ENCODE measurements around the gene TMEM60. TPM values are rescaled to one million over a fixed set of nuclear protein-coding genes. Genes with fewer than 3 reads are reported as not detected.

The TMEM60 gene
- total and polyA plus RNA-seq, 2 of the 13 experiments (the other 11 are each of a cell fraction or from before 2014, with no cell fraction given), result 25.6 to 27.7 TPM

GRCh38 chr7:77799078-77799964, 1.1 kb upstream of the TMEM60 start:
- DNase-seq (ENCODE audit: low spot score), result no peak
- H3K4me1 ChIP-seq (ENCODE audit: insufficient read depth, low read length), result peaks cover 37% of the 10 kb centered on the region
- peaks cover 34% of the 10 kb centered on the region for H3K79me2 ChIP-seq (ENCODE audit: insufficient read depth, low read length)
- BruUV-seq (replicated peaks), result no TSS peak
- FAIRE-seq, result no peak
- H2AFZ ChIP-seq (ENCODE audit: low read length), result no peak overlapping the region
- H3K4me3 ChIP-seq (replicated peaks in 1 of 3; ENCODE audit: insufficient read depth in 1 of 3, low read depth in 2 of 3, low read length in 3 of 3), result peak overlapping the region; percentile 79 to 98 (median 87)
- H3K36me3 ChIP-seq (replicated peaks in 1 of 2; ENCODE audit: control insufficient read depth in 1 of 2, insufficient read depth in 2 of 2, low read length in 2 of 2), result no peaks in the 10 kb centered on the region; a peak in 1 of 5 replicates
- in situ Hi-C loops (cut with HindIII; ENCODE audit: extremely low pct_ligation_motif_present, low pct_unique_long_range_greater_than_20kb), result no loop called here
- peak overlapping the region; percentile 79 for H3K9ac ChIP-seq (ENCODE audit: insufficient read depth, low read depth, low read length)
- peak overlapping the region; percentile 68 for H3K4me2 ChIP-seq (ENCODE audit: low read depth, low read length)
- ChIA-PET CTCF (ENCODE audit: low intra/inter-chr PET ratio, low total read pairs) (no interaction called here), POLR2A (interaction anchor here (0.9 to 1.6 kb wide), 2 partner anchors 13 to 103 kb away, joined by 3 to 4 read pairs; partner anchors contain the start of gene RSBN1L)
- peak overlapping the region; percentile 71 for H3K27ac ChIP-seq (ENCODE audit: extremely low read length, insufficient read depth, low read length)
- H3K27me3 ChIP-seq (ENCODE audit: control insufficient read depth in 1 of 2, insufficient read depth in 2 of 2, low read length in 2 of 2), result no peaks in the 10 kb centered on the region; a peak in 1 of 5 replicates
- intact Hi-C loops (cut with micrococcal nuclease; ENCODE audit: unreplicated experiment), result no loop called here
- no peaks in the 10 kb centered on the region; the same call in 1 of the 2 replicates for H4K20me1 ChIP-seq (ENCODE audit: insufficient read depth, low read length)
- peak; percentile 11 for ATAC-seq
- no peaks in the 10 kb centered on the region for H3K9me3 ChIP-seq (ENCODE audit: low read length)
- WGBS (ENCODE audit: low lambda C conversion rate), result 2% methylated on average over 29 of the region's 55 CpGs
- TF ChIP-seq MAFG (CRISPR knock-in tag; IDR thresholded peaks at IDR 0.05) (no peak), HMGXB4 (CRISPR knock-in tag; IDR thresholded peaks at IDR 0.05; ENCODE audit: borderline replicate concordance in 1 of 2, low read depth in 1 of 2) (peak in 1 of 2 experiments; percentile 77; a peak in 2 of 4 replicates), THAP8 (CRISPR knock-in tag; IDR thresholded peaks at IDR 0.05; ENCODE audit: borderline replicate concordance) (0 out of 2 replicates have a peak, but pooled peaks have one; percentile 54), KAT7 (CRISPR knock-in tag; IDR thresholded peaks at IDR 0.05; ENCODE audit: borderline replicate concordance) (peak; percentile 77; the same call in 1 of the 2 replicates), DBP (CRISPR knock-in tag; IDR thresholded peaks at IDR 0.05; ENCODE audit: not compliant biosample characterization) (no peak), HNRNPL (IDR thresholded peaks at IDR 0.05; ENCODE audit: low read depth, low read length) (no peak), TMF1 (CRISPR knock-in tag; IDR thresholded peaks at IDR 0.05; ENCODE audit: low read depth) (no peak), ZNF33A (CRISPR knock-in tag; IDR thresholded peaks at IDR 0.05; ENCODE audit: borderline replicate concordance) (no peak), TFAP4 (IDR thresholded peaks at IDR 0.05; ENCODE audit: borderline replicate concordance, low read depth) (no peak), PTBP1 (IDR thresholded peaks at IDR 0.05; ENCODE audit: low read depth, low read length, poor library complexity, severe bottlenecking) (no peak), NONO (IDR thresholded peaks at IDR 0.05) (no peak), NONO (CRISPR knock-in tag; conservative IDR thresholded peaks at IDR 0.05) (no peak), NFE2L1 (CRISPR knock-in tag; IDR thresholded peaks at IDR 0.05; ENCODE audit: borderline replicate concordance) (no peak), PHF5A (CRISPR knock-in tag; IDR thresholded peaks at IDR 0.05; ENCODE audit: low read depth, unreplicated experiment) (no peak), WIZ (CRISPR knock-in tag; IDR thresholded peaks at IDR 0.05) (no peak), MED8 (CRISPR knock-in tag; IDR thresholded peaks at IDR 0.05; ENCODE audit: insufficient replicate concordance) (no peak), MIXL1 (CRISPR knock-in tag; IDR thresholded peaks at IDR 0.05) (no peak), ZNF557 (CRISPR knock-in tag; IDR thresholded peaks at IDR 0.05) (no peak), RCOR2 (CRISPR knock-in tag; IDR thresholded peaks at IDR 0.05) (no peak), HNRNPH1 (optimal IDR thresholded peaks at IDR 0.05; ENCODE audit: low read depth, low read length) (no peak)

Measured in HepG2 (cell line).